ENCODE data around the gene URI1.

URI1 gene

GRCh38 chr19:30060531-30061222, 118.6 kb downstream of the URI1 start:
- DNase-seq: no peak

- DNase-seq: no peak
Observed at GRCh38 chr19:30061223-30062064, 119.4 kb downstream of the URI1 start.

GRCh38 chr19:30062065-30062906, 120.2 kb downstream of the URI1 start:
- DNase-seq: peak; percentile 42

GRCh38 chr19:30062907-30063649, 121.0 kb downstream of the URI1 start:
- peak; percentile 33 for DNase-seq

GRCh38 chr19:30063650-30064347, 121.8 kb downstream of the URI1 start:
- DNase-seq: peak; percentile 54

GRCh38 chr19:30064348-30064699, 122.3 kb downstream of the URI1 start:
- DNase-seq: peak; percentile 36

- peak; percentile 45 for DNase-seq
Observed at GRCh38 chr19:30064771-30065494, 122.9 kb downstream of the URI1 start.

- DNase-seq: peak; percentile 29
Observed at GRCh38 chr19:30065680-30066606, 123.9 kb downstream of the URI1 start.

All from islet precursor cell (in vitro differentiated cells).